ENCODE results near the gene IFNGR1.

DNA sequence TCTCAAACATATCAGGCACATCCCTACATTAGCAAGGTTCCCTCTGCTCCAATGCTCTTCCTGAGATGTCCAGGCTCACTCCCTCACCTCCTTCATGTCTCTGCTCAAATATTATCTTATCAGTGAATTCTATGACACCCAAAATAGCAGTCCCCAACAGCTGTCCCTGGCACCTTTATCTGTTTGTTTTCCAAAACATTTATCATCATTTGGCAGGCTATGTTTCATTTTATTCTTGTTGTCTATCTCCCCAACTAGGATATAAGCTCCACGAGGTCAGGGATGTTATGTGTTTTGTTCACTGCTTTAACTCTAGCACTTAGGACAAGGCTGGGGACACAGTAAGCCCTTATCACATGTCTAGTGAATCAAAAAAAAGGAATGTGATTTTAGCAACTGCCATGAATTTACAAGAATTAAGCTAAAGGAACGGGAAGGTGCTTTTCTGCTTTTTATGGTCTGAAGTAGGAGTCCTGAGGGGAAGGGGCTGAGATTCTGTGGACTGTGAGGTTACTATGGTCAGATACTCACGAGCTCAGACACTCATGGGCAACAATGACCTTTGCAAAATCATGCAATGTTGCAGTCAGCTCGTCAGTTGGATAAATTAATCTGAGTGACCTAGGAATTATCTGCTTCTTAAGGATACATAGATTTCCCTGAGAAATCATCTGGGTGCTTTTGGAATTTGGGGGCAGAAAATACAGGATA lies 43.9 kb downstream of the IFNGR1 start:
- TF ChIP-seq POLR2A (IDR thresholded peaks at IDR 0.05; ENCODE audit: low read depth, low read length) (no peak), POLR2AphosphoS5 (IDR thresholded peaks at IDR 0.05; ENCODE audit: low read depth, low read length) (no peak), TAF1 (IDR thresholded peaks at IDR 0.05; ENCODE audit: low read depth, low read length) (no peak), PAX5 (IDR thresholded peaks at IDR 0.05; ENCODE audit: insufficient read depth, low read length, severe bottlenecking) (no peak), SPI1 (IDR thresholded peaks at IDR 0.05; ENCODE audit: low read depth, low read length) (no peak), POU2F2 (IDR thresholded peaks at IDR 0.05; ENCODE audit: low read depth, low read length) (no peak)

Measured in GM12891 (cell line).